ENCODE data around the gene HDAC4. TPM values are rescaled to one million over a fixed set of nuclear protein-coding genes. Genes with fewer than 3 reads are reported as not detected.
A peak's percentile ranks its signal among the peaks of the same experiment; 100 is the strongest.

The HDAC4 gene
- total RNA-seq, 2 experiments from 2014 or later = 22.6 to 24.5 TPM

DNA sequence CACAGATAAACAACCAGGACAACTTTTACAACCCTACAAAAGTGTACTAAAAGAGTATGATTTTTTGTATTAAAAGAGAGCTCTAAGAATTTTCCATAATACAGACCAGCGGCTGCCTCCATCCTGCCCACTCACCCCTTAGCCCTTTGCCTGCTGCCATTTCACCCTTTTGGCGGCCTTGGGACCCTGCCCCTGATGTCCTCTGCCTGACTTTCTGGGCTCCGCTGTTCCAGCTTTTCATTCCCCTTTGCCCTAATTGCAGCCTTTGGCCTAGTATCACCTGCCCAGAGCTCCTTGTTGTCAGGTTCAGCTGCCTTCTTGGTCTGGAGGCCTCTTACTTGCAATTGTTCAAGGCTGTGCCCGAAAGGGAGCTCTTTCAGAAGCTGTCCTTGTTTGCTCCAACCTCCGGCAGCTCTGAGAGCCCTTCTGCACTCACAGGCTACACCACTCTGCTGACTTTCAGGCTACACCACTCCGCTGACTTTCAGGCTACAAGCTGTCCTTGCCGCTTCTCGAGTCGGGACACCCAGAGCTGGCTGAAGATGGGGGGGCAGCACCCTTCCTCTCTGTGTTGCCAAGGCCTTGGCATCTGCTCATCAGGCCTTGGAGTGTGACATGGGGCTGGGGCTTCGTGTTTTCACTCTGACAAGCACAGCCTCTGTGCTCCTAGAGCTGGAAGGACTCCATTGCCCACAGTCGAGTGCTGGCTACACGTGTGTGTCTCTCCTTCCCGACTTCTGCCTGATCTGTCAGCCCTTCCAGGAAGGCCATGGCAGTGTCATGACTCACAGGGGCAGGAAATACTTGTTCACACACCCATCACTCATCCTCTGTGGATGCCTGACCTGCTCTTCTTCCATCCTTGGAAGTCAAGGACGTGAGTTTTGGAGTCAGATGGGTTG is 43.1 kb upstream of the HDAC4 start:
- Mint-ChIP-seq H3K4me3 (no peak overlapping the region), H3K27ac (no peak overlapping the region), H3K36me3 (ENCODE audit: low read depth) (no peaks in the 10 kb centered on the region), H3K9me3 (no peaks in the 10 kb centered on the region), H3K4me1 (ENCODE audit: low read depth) (peaks cover 19% of the 10 kb centered on the region), H3K27me3 (peaks cover 30% of the 10 kb centered on the region)
- no peak for ATAC-seq
- no peak for DNase-seq
- POLR2A ChIA-PET = interaction anchor here (0.7 kb wide), 1 partner anchor 19 kb away, joined by 3 read pairs; no protein-coding TSS in a partner anchor
- intact Hi-C loops (cut with micrococcal nuclease) = no loop called here
- TF ChIP-seq, protein P1, sequence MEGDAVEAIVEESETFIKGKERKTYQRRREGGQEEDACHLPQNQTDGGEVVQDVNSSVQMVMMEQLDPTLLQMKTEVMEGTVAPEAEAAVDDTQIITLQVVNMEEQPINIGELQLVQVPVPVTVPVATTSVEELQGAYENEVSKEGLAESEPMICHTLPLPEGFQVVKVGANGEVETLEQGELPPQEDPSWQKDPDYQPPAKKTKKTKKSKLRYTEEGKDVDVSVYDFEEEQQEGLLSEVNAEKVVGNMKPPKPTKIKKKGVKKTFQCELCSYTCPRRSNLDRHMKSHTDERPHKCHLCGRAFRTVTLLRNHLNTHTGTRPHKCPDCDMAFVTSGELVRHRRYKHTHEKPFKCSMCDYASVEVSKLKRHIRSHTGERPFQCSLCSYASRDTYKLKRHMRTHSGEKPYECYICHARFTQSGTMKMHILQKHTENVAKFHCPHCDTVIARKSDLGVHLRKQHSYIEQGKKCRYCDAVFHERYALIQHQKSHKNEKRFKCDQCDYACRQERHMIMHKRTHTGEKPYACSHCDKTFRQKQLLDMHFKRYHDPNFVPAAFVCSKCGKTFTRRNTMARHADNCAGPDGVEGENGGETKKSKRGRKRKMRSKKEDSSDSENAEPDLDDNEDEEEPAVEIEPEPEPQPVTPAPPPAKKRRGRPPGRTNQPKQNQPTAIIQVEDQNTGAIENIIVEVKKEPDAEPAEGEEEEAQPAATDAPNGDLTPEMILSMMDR (IDR thresholded peaks at IDR 0.05) = no peak
- CTCF ChIA-PET = interaction anchor here (1.2 kb wide), 1 partner anchor 14 kb away, joined by 3 read pairs; no protein-coding TSS in a partner anchor

DNA sequence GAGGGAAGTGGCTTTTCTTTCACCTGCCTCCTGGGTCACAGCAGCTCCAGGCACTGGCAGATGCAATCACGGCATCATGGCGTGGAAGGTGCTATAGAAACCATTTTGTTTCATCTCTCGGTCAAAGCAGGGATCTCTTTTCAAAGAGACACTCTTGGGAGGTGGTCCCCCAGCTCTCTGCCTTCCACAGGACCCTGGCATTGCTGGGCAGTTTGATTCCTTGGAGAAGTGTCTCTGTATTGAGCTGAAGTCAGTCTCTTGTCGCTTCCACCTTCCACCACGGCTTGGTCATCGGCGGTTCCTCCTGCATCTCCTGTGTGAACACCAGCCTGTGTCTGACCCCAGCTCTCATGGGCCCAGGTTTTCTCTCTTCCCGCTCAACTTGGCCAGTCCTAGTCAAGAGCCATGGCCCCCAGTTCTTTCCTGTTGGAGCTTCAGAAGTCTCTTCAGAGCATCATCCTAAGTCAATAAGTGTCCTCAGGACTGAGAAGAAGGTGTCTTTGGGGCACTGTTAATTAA is 42.3 kb upstream of the HDAC4 start:
- no peaks in the 10 kb centered on the region for H3K9me3 Mint-ChIP-seq
- no peak overlapping the region for H3K4me3 Mint-ChIP-seq
- TF ChIP-seq, protein P1 (IDR thresholded peaks at IDR 0.05) = no peak
- intact Hi-C loops (cut with micrococcal nuclease) = no loop called here
- peaks cover 19% of the 10 kb centered on the region for H3K4me1 Mint-ChIP-seq (ENCODE audit: low read depth)
- no peaks in the 10 kb centered on the region for H3K36me3 Mint-ChIP-seq (ENCODE audit: low read depth)
- ChIA-PET POLR2A (no interaction called here), CTCF (interaction anchor here (0.6 to 1.2 kb wide), 2 partner anchors 13 to 759 kb away, joined by 3 read pairs; no protein-coding TSS in a partner anchor)
- no peak overlapping the region for H3K27ac Mint-ChIP-seq
- DNase-seq (no peak), ATAC-seq (no peak)
- H3K27me3 Mint-ChIP-seq = peaks cover 30% of the 10 kb centered on the region

DNA sequence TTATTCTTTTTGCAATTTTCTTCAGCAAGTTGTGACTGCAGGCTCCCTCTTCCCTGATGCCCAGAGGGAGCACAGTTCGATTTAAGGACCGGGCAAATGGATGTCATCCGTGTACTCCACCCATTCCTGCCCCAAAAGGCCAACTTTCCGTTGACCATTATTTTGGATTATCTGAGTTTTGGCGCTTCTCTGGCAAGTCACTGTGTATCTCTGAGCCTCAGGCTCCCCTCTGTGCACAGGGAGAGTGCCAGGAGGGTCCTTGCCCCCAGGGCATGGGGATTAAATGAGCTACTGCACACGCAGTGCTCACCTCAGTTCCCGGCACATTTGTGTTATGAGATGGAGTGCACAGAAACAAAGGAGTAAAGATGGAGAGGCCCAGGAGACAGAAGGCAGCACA is 41.4 kb upstream of the HDAC4 start:
- intact Hi-C loops (cut with micrococcal nuclease) = no loop called here
- no peak for DNase-seq
- Mint-ChIP-seq H3K36me3 (ENCODE audit: low read depth) (no peaks in the 10 kb centered on the region), H3K4me3 (no peak overlapping the region), H3K4me1 (ENCODE audit: low read depth) (peaks cover 19% of the 10 kb centered on the region), H3K9me3 (no peaks in the 10 kb centered on the region), H3K27me3 (peaks cover 30% of the 10 kb centered on the region), H3K27ac (no peak overlapping the region)
- ChIA-PET POLR2A (no interaction called here), CTCF (no interaction called here)
- TF ChIP-seq, protein P1 (IDR thresholded peaks at IDR 0.05) = no peak
- no peak for ATAC-seq

DNA sequence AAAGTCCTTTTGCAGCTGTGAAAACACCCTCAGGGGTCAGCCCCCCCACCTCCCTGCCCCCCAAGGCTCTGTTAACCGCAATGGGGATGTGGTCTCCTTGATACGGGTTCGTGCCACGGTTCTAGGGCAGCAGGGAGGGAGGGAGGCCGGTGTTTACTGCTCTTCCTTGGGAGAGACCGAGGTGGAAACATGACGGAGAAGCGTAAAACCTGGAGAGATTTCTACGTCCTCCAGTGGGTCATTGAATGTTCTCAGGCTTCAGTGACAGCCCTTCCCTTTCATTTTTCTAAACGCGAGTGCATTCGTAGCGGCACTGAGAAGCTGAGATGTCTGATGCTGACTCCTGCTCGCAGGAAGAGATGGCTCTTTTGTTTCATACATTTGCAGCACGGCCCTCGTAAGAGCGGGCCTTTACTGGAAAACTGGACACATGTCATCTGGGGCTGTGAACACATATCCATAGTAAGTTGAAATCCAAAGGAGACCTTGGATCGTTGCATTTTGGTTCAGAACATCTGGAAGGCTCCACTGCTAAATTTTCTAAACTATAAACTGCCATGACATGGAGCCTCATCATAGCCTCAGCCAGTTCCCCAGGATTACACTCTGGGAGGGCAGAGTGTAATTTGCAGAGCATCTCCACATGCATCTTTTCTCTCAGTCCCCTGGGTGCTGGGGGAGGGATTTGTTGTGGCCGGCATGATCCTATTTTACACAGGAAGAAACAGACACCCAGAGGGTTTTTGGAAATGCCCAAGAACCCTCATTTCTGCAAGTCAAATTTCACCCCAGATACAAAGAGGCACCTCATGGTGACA is 40.6 kb upstream of the HDAC4 start:
- CTCF ChIA-PET = no interaction called here
- Mint-ChIP-seq H3K27me3 (peaks cover 30% of the 10 kb centered on the region), H3K9me3 (no peaks in the 10 kb centered on the region), H3K27ac (no peak overlapping the region), H3K4me3 (peak overlapping the region; percentile 7), H3K4me1 (ENCODE audit: low read depth) (peaks cover 19% of the 10 kb centered on the region), H3K36me3 (ENCODE audit: low read depth) (no peaks in the 10 kb centered on the region)
- POLR2A ChIA-PET = no interaction called here
- intact Hi-C loops (cut with micrococcal nuclease) = no loop called here
- peak; percentile 16 for DNase-seq
- peak; percentile 49 for ATAC-seq
- TF ChIP-seq, protein P1 (IDR thresholded peaks at IDR 0.05) = no peak

Data from activated CD8-positive, alpha-beta T cell treated with anti-CD3 and anti-CD28 coated beads for 36 hours (primary cell).